Thoracic aorta (tissue), 2 donors: Measurements from ENCODE around the gene KLHL29. TPM values are rescaled to one million over a fixed set of nuclear protein-coding genes. Genes with fewer than 3 reads are reported as not detected.

Experiments used
- ATAC-seq: fragments of 150-250 bp; one replicate; pipeline ENCODE4 v1.8.0; 2017; ENCODE audit warnings: low read depth; ENCODE audit not compliant: insufficient number of reproducible peaks, low FRiP score
- DNase-seq: peaks from one replicate; pipeline ENCODE4 v3.0.0-alpha.2; 2020; ENCODE audit warnings: low spot score
- H3K27ac ChIP-seq, 2 donors: fragments of 200-600 bp; sonication (generic); 1 replicate in 1 of 2; 2 replicates in 1 of 2; pipeline ENCODE4 v1.5.1; 2016; ENCODE audit warnings: mild to moderate bottlenecking in 2 of 2, moderate library complexity in 2 of 2
- H3K27me3 ChIP-seq: fragments of 200-600 bp; sonication (generic); replicated peaks from 2 replicates; pipeline ENCODE4 v1.6.0; 2016; ENCODE audit warnings: mild to moderate bottlenecking; ENCODE audit not compliant: insufficient read depth
- H3K36me3 ChIP-seq: fragments of 200-600 bp; sonication (generic); one replicate; pipeline ENCODE4 v1.5.1; 2016
- H3K4me1 ChIP-seq, 2 donors: fragments of 200-600 bp; sonication (generic); 1 replicate in 1 of 2; 2 replicates in 1 of 2; pipeline versions ENCODE4 v1.5.1 to v1.6.0; 2016; ENCODE audit warnings: low read depth in 2 of 2, mild to moderate bottlenecking in 1 of 2; ENCODE audit not compliant: control insufficient read depth in 1 of 2
- H3K4me3 ChIP-seq: fragments of 200-600 bp; sonication (generic); 2 replicates; pipeline ENCODE4 v1.5.1; 2016; ENCODE audit warnings: mild to moderate bottlenecking
- H3K9me3 ChIP-seq: fragments of 200-600 bp; sonication (generic); 2 replicates; pipeline ENCODE4 v1.5.1; 2016
- total RNA-seq, 2 donors: library from RNA; depleted of rRNA; stranded (reverse); fragments of >200 nt; gene quantifications; one replicate each; pipeline versions ENCODE4 v1.1.0 to v1.2.3, GENCODE V29; 2016
- TF ChIP-seq, protein P1 (sequence below): fragments of 200-600 bp; sonication (generic); IDR thresholded peaks from one replicate; pipeline ENCODE4 v1.5.1; 2019; ENCODE audit warnings: antibody characterized with exemption

KLHL29 gene
- total RNA-seq, 2 donors from 2014 or later: 18.5 to 24.4 TPM

- Histone ChIP-seq H3K4me1 (peaks cover 0 to 6% of the 10 kb centered on the region in 2 donors), H3K27ac (no peak overlapping the region), H3K36me3 (no peaks in the 10 kb centered on the region), H3K27me3 (no peaks in the 10 kb centered on the region), H3K9me3 (no peaks in the 10 kb centered on the region), H3K4me3 (no peak overlapping the region)
- no peak for ATAC-seq
- DNase-seq: no peak
- TF ChIP-seq, protein P1, sequence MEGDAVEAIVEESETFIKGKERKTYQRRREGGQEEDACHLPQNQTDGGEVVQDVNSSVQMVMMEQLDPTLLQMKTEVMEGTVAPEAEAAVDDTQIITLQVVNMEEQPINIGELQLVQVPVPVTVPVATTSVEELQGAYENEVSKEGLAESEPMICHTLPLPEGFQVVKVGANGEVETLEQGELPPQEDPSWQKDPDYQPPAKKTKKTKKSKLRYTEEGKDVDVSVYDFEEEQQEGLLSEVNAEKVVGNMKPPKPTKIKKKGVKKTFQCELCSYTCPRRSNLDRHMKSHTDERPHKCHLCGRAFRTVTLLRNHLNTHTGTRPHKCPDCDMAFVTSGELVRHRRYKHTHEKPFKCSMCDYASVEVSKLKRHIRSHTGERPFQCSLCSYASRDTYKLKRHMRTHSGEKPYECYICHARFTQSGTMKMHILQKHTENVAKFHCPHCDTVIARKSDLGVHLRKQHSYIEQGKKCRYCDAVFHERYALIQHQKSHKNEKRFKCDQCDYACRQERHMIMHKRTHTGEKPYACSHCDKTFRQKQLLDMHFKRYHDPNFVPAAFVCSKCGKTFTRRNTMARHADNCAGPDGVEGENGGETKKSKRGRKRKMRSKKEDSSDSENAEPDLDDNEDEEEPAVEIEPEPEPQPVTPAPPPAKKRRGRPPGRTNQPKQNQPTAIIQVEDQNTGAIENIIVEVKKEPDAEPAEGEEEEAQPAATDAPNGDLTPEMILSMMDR: no peak
Measured at GRCh38 chr2:23512778-23513177, 127.8 kb downstream of the KLHL29 start.

GRCh38 chr2:23513245-23513871 lies 128.4 kb downstream of the KLHL29 start:
- no peak overlapping the region for H3K4me3 ChIP-seq
- TF ChIP-seq, protein P1: no peak
- no peaks in the 10 kb centered on the region for H3K36me3 ChIP-seq
- H3K27me3 ChIP-seq: no peaks in the 10 kb centered on the region
- no peaks in the 10 kb centered on the region for H3K9me3 ChIP-seq
- H3K27ac ChIP-seq: no peak overlapping the region
- no peak for DNase-seq
- H3K4me1 ChIP-seq: peaks cover 0 to under 1% of the 10 kb centered on the region in 2 donors
- no peak for ATAC-seq

DNA sequence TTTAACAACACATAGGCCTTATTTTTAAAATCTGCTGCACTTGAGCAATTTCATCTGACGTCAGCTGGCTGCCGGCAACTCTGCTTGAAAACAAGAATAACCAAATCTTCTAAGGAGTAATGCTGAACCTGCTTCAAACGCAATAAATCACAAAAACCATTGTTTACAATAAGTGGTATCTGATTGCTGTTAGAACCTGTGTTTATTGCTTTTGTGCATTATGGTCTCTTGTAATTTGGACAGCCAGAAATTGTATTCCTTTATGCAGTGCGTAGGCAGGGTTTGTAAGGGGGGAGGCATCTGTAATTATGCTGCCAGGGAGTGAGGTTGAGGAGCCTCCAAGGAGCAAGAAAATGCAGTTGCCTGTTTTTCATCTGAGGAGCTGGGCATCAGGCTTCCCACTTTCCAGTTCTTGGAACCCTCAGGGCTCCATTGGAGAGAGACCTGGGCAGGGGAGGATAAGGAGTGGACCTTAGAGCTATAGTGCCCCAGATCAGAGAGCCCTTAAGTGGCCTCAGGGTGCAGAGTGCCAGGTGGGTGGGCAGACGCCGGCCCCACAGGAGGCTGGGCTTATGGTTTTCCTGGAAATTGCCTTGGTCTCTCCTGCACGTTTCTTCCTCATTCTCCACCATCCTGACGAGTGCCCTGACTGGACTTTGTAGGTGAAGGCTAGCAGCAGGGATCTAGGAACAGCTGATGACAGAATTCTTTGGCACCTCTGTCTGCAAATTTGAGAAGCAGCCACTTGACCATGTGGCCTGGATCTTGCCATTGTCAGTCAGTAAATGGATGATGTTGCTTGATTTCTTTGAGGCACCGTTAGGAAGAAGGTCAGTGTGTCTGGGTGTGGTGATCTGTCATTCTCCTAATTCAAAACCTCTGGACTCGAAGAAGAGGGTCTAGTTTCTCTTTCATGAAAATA lies 129.2 kb downstream of the KLHL29 start:
- no peaks in the 10 kb centered on the region for H3K27me3 ChIP-seq
- H3K4me3 ChIP-seq: no peak overlapping the region
- no peaks in the 10 kb centered on the region for H3K9me3 ChIP-seq
- H3K27ac ChIP-seq: no peak overlapping the region
- TF ChIP-seq, protein P1: no peak
- no peak for ATAC-seq
- DNase-seq: no peak
- H3K36me3 ChIP-seq: no peaks in the 10 kb centered on the region
- H3K4me1 ChIP-seq: peaks cover 0 to 7% of the 10 kb centered on the region in 2 donors

GRCh38 chr2:23516520-23517256 lies 131.7 kb downstream of the KLHL29 start:
- DNase-seq (no peak), ATAC-seq (no peak)
- no peak overlapping the region for H3K4me3 ChIP-seq
- no peaks in the 10 kb centered on the region for H3K27me3 ChIP-seq
- H3K9me3 ChIP-seq: no peaks in the 10 kb centered on the region
- TF ChIP-seq, protein P1: no peak
- H3K36me3 ChIP-seq: no peaks in the 10 kb centered on the region
- no peak overlapping the region for H3K27ac ChIP-seq
- peaks cover 0 to 8% of the 10 kb centered on the region in 2 donors for H3K4me1 ChIP-seq
